OCI-LY1 (cell line): ENCODE data around the gene FAM151A.
A peak's percentile ranks its signal among the peaks of the same experiment; 100 is the strongest.

ENCODE experiments used
- H2AFZ ChIP-seq: fragments of 200-600 bp; sonication (generic), shearing (Covaris generic); 2 replicates; pipeline ENCODE4 v1.6.0; 2014; ENCODE audit warnings: antibody characterized with exemption, mild to moderate bottlenecking, low read length
- H3F3A ChIP-seq: fragments of 200-600 bp; sonication (generic), shearing (Covaris generic); 2 replicates; pipeline ENCODE4 v1.6.0; 2014; ENCODE audit warnings: mild to moderate bottlenecking, antibody characterized with exemption, low read length, moderate library complexity; ENCODE audit not compliant: insufficient read depth
- H3K27ac ChIP-seq: fragments of 200-600 bp; sonication (generic); 2 replicates; pipeline ENCODE4 v1.5.1; 2014; ENCODE audit warnings: low read length, mixed run types, mild to moderate bottlenecking, low read depth; ENCODE audit not compliant: poor library complexity, severe bottlenecking
- H3K27me3 ChIP-seq: fragments of 200-600 bp; sonication (generic); 2 replicates; pipeline ENCODE4 v1.6.0; 2014; ENCODE audit warnings: antibody characterized with exemption, mild to moderate bottlenecking, low read length, moderate library complexity; ENCODE audit not compliant: insufficient read depth
- H3K36me3 ChIP-seq: fragments of 200-600 bp; sonication (generic); 2 replicates; pipeline ENCODE4 v1.6.1; 2014; ENCODE audit warnings: mild to moderate bottlenecking, antibody characterized with exemption, low read length, moderate library complexity, mixed read lengths; ENCODE audit not compliant: insufficient read depth
- H3K4me1 ChIP-seq: fragments of 200-600 bp; sonication (generic); 2 replicates; pipeline ENCODE4 v1.5.1; 2014; ENCODE audit warnings: mild to moderate bottlenecking, low read length, moderate library complexity; ENCODE audit not compliant: insufficient read depth, severe bottlenecking
- H3K4me2 ChIP-seq: fragments of 200-600 bp; sonication (generic), shearing (Covaris generic); 2 replicates; pipeline ENCODE4 v1.6.1; 2014; ENCODE audit warnings: low read length
- H3K4me3 ChIP-seq: fragments of 200-600 bp; sonication (generic); 2 replicates; pipeline ENCODE4 v1.5.1; 2014; ENCODE audit warnings: low read length, low read depth, mild to moderate bottlenecking, mixed read lengths; ENCODE audit not compliant: poor library complexity, severe bottlenecking
- H3K79me2 ChIP-seq: fragments of 200-600 bp; shearing (Covaris generic); 2 replicates; pipeline ENCODE4 v1.6.1; 2016; ENCODE audit warnings: mixed run types, low read length, mixed read lengths; ENCODE audit not compliant: insufficient read depth
- H3K9ac ChIP-seq: fragments of 200-600 bp; sonication (generic), shearing (Covaris generic); 2 replicates; pipeline ENCODE4 v1.6.1; 2014; ENCODE audit warnings: mild to moderate bottlenecking, low read length, mixed read lengths
- H3K9me2 ChIP-seq: fragments of 200-600 bp; sonication (generic), shearing (Covaris generic); 2 replicates; pipeline ENCODE4 v1.6.1; 2014; ENCODE audit warnings: low read depth, mild to moderate bottlenecking, low read length, mixed read lengths
- H3K9me3 ChIP-seq: fragments of 200-600 bp; shearing (Covaris generic); 2 replicates; pipeline ENCODE4 v1.6.1; 2014; ENCODE audit warnings: low read length, mixed read lengths
- H4K20me1 ChIP-seq: fragments of 200-600 bp; sonication (generic), shearing (Covaris generic); 2 replicates; pipeline ENCODE4 v1.6.0; 2016; ENCODE audit warnings: mild to moderate bottlenecking, low read length; ENCODE audit not compliant: insufficient read depth
- CTCF ChIP-seq: fragments of 200-600 bp; sonication (generic), shearing (Covaris generic); IDR thresholded peaks from 2 replicates; pipeline ENCODE4 v1.5.1; 2017; ENCODE audit warnings: mild to moderate bottlenecking, antibody characterized with exemption, low read length, moderate library complexity, mixed read lengths
- EZH2 ChIP-seq: fragments of 200-600 bp; sonication (generic), shearing (Covaris generic); IDR thresholded peaks from 2 replicates; pipeline ENCODE4 v1.8.0; 2017; ENCODE audit warnings: borderline replicate concordance, mixed run types, mild to moderate bottlenecking, antibody characterized with exemption, low read length, moderate library complexity, mixed read lengths

FAM151A gene

GRCh38 chr1:54623216-54624007, at the start of gene FAM151A:
TSS of gene FAM151A (minus strand) at chr1:54623525. CDS start at chr1:54623395, 130 bp downstream.
- Histone ChIP-seq H3K9me3 (no peaks in the 10 kb centered on the region), H3K27me3 (no peaks in the 10 kb centered on the region; the same call in 1 of the 2 replicates), H2AFZ (no peak within 1 kb of the TSS), H3K9ac (no peak within 1 kb of the TSS), H3K4me3 (no peak within 1 kb of the TSS), H4K20me1 (no peaks in the 10 kb centered on the region), H3K79me2 (no peaks in the 10 kb centered on the region), H3K36me3 (no peaks in the 10 kb centered on the region), H3K4me2 (no peak within 1 kb of the TSS), H3F3A (no peaks in the 10 kb centered on the region), H3K4me1 (no peaks in the 10 kb centered on the region), H3K9me2 (no peaks in the 10 kb centered on the region), H3K27ac (no peak within 1 kb of the TSS)
- TF ChIP-seq EZH2 (no peak), CTCF (no peak)

DNA sequence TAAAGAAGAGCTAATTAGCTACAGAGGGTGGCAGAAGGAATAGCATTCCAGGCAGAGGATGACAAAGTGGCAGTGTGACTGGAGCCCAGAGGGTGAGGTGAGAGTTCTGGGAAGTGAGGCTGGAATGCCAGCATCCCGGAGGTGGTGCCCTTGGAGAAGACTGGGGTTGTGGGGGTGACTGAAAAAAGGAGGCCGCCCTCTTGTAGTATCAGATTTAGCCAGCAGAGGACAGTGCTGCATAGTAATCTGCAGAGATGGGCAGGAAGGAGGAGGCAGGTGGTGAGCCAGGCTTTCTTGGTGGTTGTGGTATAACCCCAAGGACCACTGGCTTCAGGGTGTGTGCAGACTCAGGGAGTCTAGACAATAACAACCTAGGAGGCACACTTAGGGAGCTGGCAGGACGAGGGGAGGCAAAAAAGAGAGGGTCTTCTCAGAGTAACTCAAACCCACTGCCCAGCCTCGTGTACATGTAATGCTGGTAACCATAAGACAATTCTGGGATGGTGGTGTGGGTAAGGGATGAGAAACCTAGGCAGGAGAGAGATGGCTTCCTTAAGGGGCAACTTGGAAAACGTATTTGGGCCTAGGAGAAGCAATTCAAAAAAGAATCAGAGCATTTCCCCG, 48.8 kb upstream of the FAM151A start:
- H4K20me1 ChIP-seq, result no peaks in the 10 kb centered on the region
- H3K9me3 ChIP-seq, result no peaks in the 10 kb centered on the region
- H3K9me2 ChIP-seq, result no peaks in the 10 kb centered on the region
- peak; percentile 86 for TF ChIP-seq CTCF
- TF ChIP-seq EZH2, result no peak
- no peaks in the 10 kb centered on the region for H3K4me1 ChIP-seq
- no peak overlapping the region for H3K27ac ChIP-seq
- H3K4me3 ChIP-seq, result no peak overlapping the region
- H3K27me3 ChIP-seq, result no peaks in the 10 kb centered on the region
- no peaks in the 10 kb centered on the region for H3F3A ChIP-seq
- H3K36me3 ChIP-seq, result no peaks in the 10 kb centered on the region
- H2AFZ ChIP-seq, result no peak overlapping the region
- no peak overlapping the region for H3K4me2 ChIP-seq
- no peak overlapping the region for H3K9ac ChIP-seq
- no peaks in the 10 kb centered on the region for H3K79me2 ChIP-seq

GRCh38 chr1:54668567-54668966, 45.2 kb upstream of the FAM151A start:
- Histone ChIP-seq H3K4me3 (no peak overlapping the region), H3K9ac (no peak overlapping the region), H3K36me3 (no peaks in the 10 kb centered on the region), H3F3A (no peaks in the 10 kb centered on the region), H4K20me1 (no peaks in the 10 kb centered on the region), H3K27me3 (no peaks in the 10 kb centered on the region), H3K9me3 (no peaks in the 10 kb centered on the region), H2AFZ (no peak overlapping the region), H3K27ac (no peak overlapping the region), H3K9me2 (no peaks in the 10 kb centered on the region), H3K4me1 (no peaks in the 10 kb centered on the region), H3K4me2 (no peak overlapping the region), H3K79me2 (no peaks in the 10 kb centered on the region)
- TF ChIP-seq EZH2 (no peak), CTCF (no peak)
